NCI-H2227 treated with DMSO at 0.1 percent for 48 hours (cell line): ENCODE data around the gene PM20D2.

Source experiments
- DNase-seq: peaks from one replicate; lab custom pipeline; 2025; lab: John Stamatoyannopoulos, UW

Gene PM20D2

GRCh38 chr6:89204096-89204495 is 58.2 kb downstream of the PM20D2 start:
- DNase-seq, result no peak

- no peak for DNase-seq
These were observed 60.0 kb downstream of the PM20D2 start for GRCh38 chr6:89205819-89206218.

- DNase-seq, result no peak
These were observed 62.7 kb downstream of the PM20D2 start for GRCh38 chr6:89208551-89208950.

- no peak for DNase-seq
These were observed 63.6 kb downstream of the PM20D2 start for GRCh38 chr6:89209457-89209856.

- DNase-seq, result no peak
These were observed 66.6 kb downstream of the PM20D2 start for GRCh38 chr6:89212472-89212871.

GRCh38 chr6:89214197-89214596 is 68.3 kb downstream of the PM20D2 start:
- no peak for DNase-seq
